GM18505 (cell line): ENCODE results near the gene ATG16L1.

Experiments used
- ATAC-seq: cut with Tn5 transposase; IDR thresholded peaks from one replicate; pipeline ENCODE4 v1.9.1; 2021; ENCODE audit not compliant: unreplicated experiment
- POLR2A ChIP-seq: IDR thresholded peaks from 4 replicates; pipeline ENCODE4 v1.6.1; 2011; ENCODE audit warnings: borderline replicate concordance; ENCODE audit not compliant: insufficient read depth, insufficient read length; ENCODE audit errors: extremely low read depth

The ATG16L1 gene

DNA sequence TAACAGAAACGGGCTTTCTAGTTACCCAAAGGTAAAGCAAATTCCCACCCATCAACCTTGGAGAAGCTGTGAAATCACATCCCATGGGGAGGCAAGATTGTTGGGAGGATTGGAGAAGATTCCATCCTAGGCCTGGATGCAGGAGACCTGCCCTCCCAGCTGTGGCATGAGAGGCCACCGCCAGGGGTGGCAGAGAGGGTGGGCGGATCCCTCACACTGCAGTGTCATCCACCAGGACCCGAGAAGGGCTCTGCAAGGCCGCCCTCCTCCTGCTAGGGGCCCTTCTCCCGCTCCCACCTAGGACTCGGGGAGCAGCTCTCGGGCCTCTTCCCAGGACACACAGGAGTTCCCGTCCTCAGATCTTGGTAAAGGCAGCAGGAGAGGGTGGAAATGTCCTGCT lies 15.5 kb upstream of the ATG16L1 start:
- TF ChIP-seq POLR2A = no peak
- ATAC-seq = no peak

- no peak for ATAC-seq
- TF ChIP-seq POLR2A = no peak
Measured at GRCh38 chr2:233236820-233237589, 14.5 kb upstream of the ATG16L1 start.

DNA sequence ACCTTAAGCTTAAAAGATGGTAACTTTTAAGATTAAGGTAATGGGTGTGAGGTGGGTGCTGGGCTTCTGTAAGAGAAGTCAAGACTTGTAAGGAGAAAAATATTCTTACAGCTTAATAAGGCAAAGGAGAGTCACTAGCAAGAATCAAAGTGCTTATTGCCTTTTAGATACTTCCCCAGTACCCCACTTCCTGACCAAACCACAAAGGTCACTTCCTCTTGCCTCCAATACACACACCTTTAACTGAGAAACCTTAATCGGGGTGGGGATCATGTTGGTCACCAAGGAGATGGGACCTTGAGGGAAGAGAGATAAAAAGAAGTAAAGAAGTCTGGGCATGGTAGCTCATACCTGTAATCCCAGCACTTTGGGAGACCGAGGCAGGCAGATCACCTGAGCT lies 10.6 kb upstream of the ATG16L1 start:
- no peak for TF ChIP-seq POLR2A
- peak; percentile 57 for ATAC-seq

- no peak for TF ChIP-seq POLR2A
- no peak for ATAC-seq
Measured at GRCh38 chr2:233241803-233242202, 9.7 kb upstream of the ATG16L1 start.

DNA sequence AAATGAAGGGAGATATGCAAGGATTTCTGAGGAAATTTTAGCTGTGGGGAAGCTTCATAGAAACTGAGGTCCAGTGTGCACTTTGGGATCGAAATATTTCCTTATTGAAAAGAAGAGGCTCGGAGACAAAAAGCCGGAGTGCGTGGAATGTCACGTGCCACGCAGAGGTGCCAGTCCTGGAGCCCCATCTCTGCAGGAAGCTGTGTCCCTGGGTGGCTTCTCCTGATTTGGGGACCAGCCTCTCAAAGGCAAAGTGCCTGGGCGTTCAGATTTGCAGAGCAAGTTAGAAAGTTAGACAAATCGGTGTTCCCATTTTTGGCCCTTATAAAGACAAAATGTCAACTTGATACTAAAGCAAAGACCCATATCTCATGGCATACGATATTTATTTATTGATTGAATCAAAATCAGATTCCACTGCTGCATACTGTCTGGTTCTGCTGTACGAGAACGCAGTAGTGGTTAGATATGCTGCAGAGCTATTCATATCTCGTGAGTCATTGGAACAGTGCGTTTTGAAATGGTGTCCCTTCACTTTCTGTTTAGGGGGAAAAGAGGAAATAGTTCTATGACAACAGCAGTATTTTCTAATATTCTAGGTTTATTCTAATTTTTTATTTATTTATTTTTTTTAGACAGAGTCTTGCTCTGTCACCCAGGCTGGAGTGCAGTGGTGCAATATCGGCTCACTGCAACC lies 9.1 kb upstream of the ATG16L1 start:
- no peak for TF ChIP-seq POLR2A
- no peak for ATAC-seq

DNA sequence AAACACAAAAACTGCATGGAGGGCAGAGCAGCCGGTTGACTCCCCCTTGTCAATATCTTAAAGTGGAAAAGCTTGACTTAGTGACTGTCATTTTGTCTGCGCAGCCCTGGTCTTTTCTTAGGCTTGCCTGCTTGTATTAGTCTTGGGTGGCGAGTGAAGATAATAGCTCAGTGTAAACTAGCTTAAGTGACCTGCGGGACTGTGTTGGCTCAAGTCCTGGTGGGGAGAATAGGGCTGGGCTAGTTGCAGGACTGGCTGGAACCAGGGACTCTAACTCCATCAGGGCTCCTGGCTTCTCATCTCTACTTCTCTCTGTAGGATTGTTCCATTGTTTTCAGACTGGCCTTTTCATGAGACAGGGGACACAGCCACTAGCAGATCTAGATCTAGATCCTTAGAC lies 8.1 kb upstream of the ATG16L1 start:
- no peak for TF ChIP-seq POLR2A

DNA sequence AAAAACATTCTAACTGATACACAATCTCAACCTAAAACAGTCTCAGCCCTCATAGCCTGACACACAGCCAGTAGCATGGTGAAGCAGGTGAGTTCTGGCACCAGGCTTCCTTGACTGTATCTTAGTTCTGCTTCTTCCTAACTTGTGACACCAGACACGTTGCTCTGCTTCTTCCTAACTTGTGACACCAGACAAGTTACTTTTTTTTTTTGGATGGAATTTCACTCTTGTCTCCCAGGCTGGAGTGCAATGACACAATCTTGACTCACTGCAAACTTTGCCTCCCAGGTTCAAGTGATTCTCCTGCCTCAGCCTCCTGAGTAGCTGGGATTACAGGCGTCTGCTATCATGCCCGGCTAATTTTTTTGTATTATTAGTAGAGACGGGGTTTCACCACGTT lies 6.7 kb upstream of the ATG16L1 start:
- no peak for TF ChIP-seq POLR2A
- ATAC-seq = no peak

More for the DNA sequence above, 8.1 kb upstream of the ATG16L1 start:
- no peak for ATAC-seq

GRCh38 chr2:233245406-233245805 lies 6.1 kb upstream of the ATG16L1 start:
- no peak for ATAC-seq
- no peak for TF ChIP-seq POLR2A

- no peak for ATAC-seq
Measured at GRCh38 chr2:233247116-233247515, 4.4 kb upstream of the ATG16L1 start.

GRCh38 chr2:233247744-233248143 lies 3.7 kb upstream of the ATG16L1 start:
- no peak for TF ChIP-seq POLR2A
- no peak for ATAC-seq

More at GRCh38 chr2:233247116-233247515, 4.4 kb upstream of the ATG16L1 start:
- no peak for TF ChIP-seq POLR2A

DNA sequence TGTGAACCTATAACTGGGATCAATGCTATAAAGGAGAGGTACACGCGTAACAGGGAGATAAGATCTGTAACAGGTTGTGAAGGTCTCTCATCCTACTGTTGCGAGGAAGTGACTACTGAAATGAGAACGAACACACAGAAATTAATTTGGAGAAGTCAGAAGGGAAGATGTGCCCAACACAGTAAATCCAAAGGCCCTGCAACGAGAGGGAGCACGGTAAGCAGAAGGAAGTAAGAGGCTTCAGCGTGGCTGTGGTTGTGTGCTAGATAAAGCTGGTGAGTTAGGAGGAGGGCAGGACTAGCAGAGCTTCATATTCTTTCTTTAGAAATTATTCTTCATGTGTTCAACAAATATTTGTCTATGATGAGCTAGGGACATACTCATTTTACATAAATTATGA lies 2.5 kb upstream of the ATG16L1 start:
- ATAC-seq = no peak
- no peak for TF ChIP-seq POLR2A

- ATAC-seq = no peak
- no peak for TF ChIP-seq POLR2A
Measured at GRCh38 chr2:233250568-233250967, 905 bp upstream of the ATG16L1 start.

GRCh38 chr2:233250985-233251305 lies 528 bp upstream of the ATG16L1 start:
- ATAC-seq = no peak
- TF ChIP-seq POLR2A = no peak

DNA sequence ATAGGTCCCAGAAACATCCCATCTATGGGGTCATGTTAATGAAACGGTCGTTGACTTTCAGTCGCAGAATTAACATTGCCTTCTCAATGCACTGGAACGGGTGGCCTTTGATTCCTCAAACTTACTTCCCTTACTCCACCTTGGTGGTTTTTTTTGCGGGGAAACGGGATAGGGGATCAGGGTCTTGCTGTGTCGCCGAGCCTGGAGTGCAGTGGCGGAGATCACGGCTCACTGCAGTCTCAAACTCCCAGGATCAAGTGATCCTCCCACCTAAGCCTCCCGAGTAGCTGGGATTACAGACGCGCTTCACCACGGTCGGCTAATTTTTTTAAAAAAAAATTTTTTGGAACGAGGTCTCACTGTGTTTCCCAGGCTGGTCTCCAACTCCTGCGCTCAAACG lies 754 bp downstream of the ATG16L1 start:
- no peak for ATAC-seq

More for the DNA sequence above, 754 bp downstream of the ATG16L1 start:
- TF ChIP-seq POLR2A = no peak
